H1 (cell line): ENCODE measurements around the gene FAM81A. TPM values are rescaled to one million over a fixed set of nuclear protein-coding genes. Genes with fewer than 3 reads are reported as not detected.

Source experiments
- ASH2L ChIP-seq: fragments of 200-600, 300-600 bp; sonication (generic); IDR thresholded peaks from one replicate; pipeline ENCODE4 v1.7.1; 2017; ENCODE audit warnings: low read length
- ATF2 ChIP-seq: IDR thresholded peaks from 2 replicates; pipeline ENCODE4 v1.6.1; 2012; ENCODE audit warnings: low read length, inconsistent platforms
- POU5F1 ChIP-seq: IDR thresholded peaks from 2 replicates; pipeline ENCODE4 v1.6.1; 2011; ENCODE audit warnings: low read depth, mild to moderate bottlenecking, low read length, moderate library complexity
- polyA plus RNA-seq, 7 experiments: library from polyadenylated mRNA; depleted of rRNA in 3 of 7; stranded (reverse) in 5 of 7; unstranded in 2 of 7; fragments of >200 nt in 5 of 7; fragments of 200-250 nt in 2 of 7; gene quantifications; 1 replicate in 5 of 7; 2 replicates in 1 of 7; 4 replicates in 1 of 7; pipeline versions ENCODE4 v1.2.1 to v1.2.3, GENCODE V29; 2011 to 2013; ENCODE audit warnings: missing spikeins in 2 of 7, mixed read lengths in 2 of 7
- total RNA-seq: library from RNA; stranded (reverse); fragmentation: NEBNext Ultra II Directional; extraction: Animal tissue kit (Norgen Biotek cat#: 25700); gene quantifications from 2 replicates; pipeline ENCODE4 v1.2.1, GENCODE V29; 2021

FAM81A gene
- total and polyA plus RNA-seq, 2 of the 8 experiments (the other 6 are each of a cell fraction or from before 2014, with no cell fraction given): 0.56 to 3.0 TPM

- TF ChIP-seq ATF2: no peak
- no peak for TF ChIP-seq ASH2L
- no peak for TF ChIP-seq POU5F1
- TF ChIP-seq, all 59 proteins: peak for 0
These were observed 123.6 kb downstream of the FAM81A start (continued) for GRCh38 chr15:59561547-59561946.
